ENCODE data around the gene RIOK3.
"Not testable (repeated sequence)": the region's sequence is repeated elsewhere in the genome, so short reads cannot be mapped to it uniquely, and the experiment has no call there.

Gene RIOK3

GRCh38 chr18:23452728-23453679 lies at the start of gene RIOK3:
TSS of gene RIOK3 (plus strand) at chr18:23453287. CDS start at chr18:23453440, 153 bp downstream.
- H3K4me1 Mint-ChIP-seq: peaks cover 49% of the 10 kb centered on the region
- ATAC-seq (replicated peaks; ENCODE audit: extremely low read depth, poor library complexity, severe bottlenecking): peak; percentile 94
- DNase-seq (ENCODE audit: low spot score in 2 of 2): peak; percentile 73 to 82
- H3K9me3 Mint-ChIP-seq: no peaks in the 10 kb centered on the region
- peak within 1 kb of the TSS; percentile 98 for H3K27ac Mint-ChIP-seq (ENCODE audit: low read depth)
- peak within 1 kb of the TSS; percentile 99 for H3K4me3 Mint-ChIP-seq
- H3K36me3 Mint-ChIP-seq (ENCODE audit: insufficient read depth): peaks cover 23% of the 10 kb centered on the region
- no peaks in the 10 kb centered on the region for H3K27me3 Mint-ChIP-seq

GRCh38 chr18:23403310-23403709 lies 49.8 kb upstream of the RIOK3 start:
- Mint-ChIP-seq H3K27me3 (no peaks in the 10 kb centered on the region), H3K4me1 (peaks cover 10% of the 10 kb centered on the region), H3K36me3 (ENCODE audit: insufficient read depth) (peaks cover 1% of the 10 kb centered on the region), H3K9me3 (no peaks in the 10 kb centered on the region), H3K4me3 (no peak overlapping the region), H3K27ac (ENCODE audit: low read depth) (no peak overlapping the region)
- ATAC-seq (replicated peaks; ENCODE audit: extremely low read depth, poor library complexity, severe bottlenecking): no peak
- DNase-seq (ENCODE audit: low spot score in 2 of 2): no peak

- ATAC-seq (replicated peaks; ENCODE audit: extremely low read depth, poor library complexity, severe bottlenecking) (no peak), DNase-seq (ENCODE audit: low spot score in 2 of 2) (no peak)
- no peak overlapping the region for H3K27ac Mint-ChIP-seq (ENCODE audit: low read depth)
- no peak overlapping the region for H3K4me3 Mint-ChIP-seq
- H3K9me3 Mint-ChIP-seq: no peaks in the 10 kb centered on the region
- H3K27me3 Mint-ChIP-seq: no peaks in the 10 kb centered on the region
- peaks cover 1% of the 10 kb centered on the region for H3K36me3 Mint-ChIP-seq (ENCODE audit: insufficient read depth)
- H3K4me1 Mint-ChIP-seq: no peaks in the 10 kb centered on the region
These were observed 47.5 kb upstream of the RIOK3 start for GRCh38 chr18:23405636-23406035.

GRCh38 chr18:23406271-23406787 lies 46.8 kb upstream of the RIOK3 start:
- Mint-ChIP-seq H3K4me3 (no peak overlapping the region), H3K27me3 (no peaks in the 10 kb centered on the region), H3K4me1 (no peaks in the 10 kb centered on the region), H3K36me3 (ENCODE audit: insufficient read depth) (peaks cover 1% of the 10 kb centered on the region), H3K9me3 (no peaks in the 10 kb centered on the region), H3K27ac (ENCODE audit: low read depth) (no peak overlapping the region)
- DNase-seq (ENCODE audit: low spot score in 2 of 2) (no peak), ATAC-seq (replicated peaks; ENCODE audit: extremely low read depth, poor library complexity, severe bottlenecking) (no peak)

- Mint-ChIP-seq H3K27me3 (no peaks in the 10 kb centered on the region), H3K4me1 (no peaks in the 10 kb centered on the region), H3K9me3 (no peaks in the 10 kb centered on the region), H3K27ac (ENCODE audit: low read depth) (no peak overlapping the region), H3K36me3 (ENCODE audit: insufficient read depth) (no peaks in the 10 kb centered on the region), H3K4me3 (no peak overlapping the region)
- DNase-seq (ENCODE audit: low spot score in 2 of 2): no peak
- no peak for ATAC-seq (replicated peaks; ENCODE audit: extremely low read depth, poor library complexity, severe bottlenecking)
These were observed 40.6 kb upstream of the RIOK3 start for GRCh38 chr18:23412351-23412964.

- no peaks in the 10 kb centered on the region for H3K4me1 Mint-ChIP-seq
- ATAC-seq (replicated peaks; ENCODE audit: extremely low read depth, poor library complexity, severe bottlenecking): no peak
- no peaks in the 10 kb centered on the region for H3K9me3 Mint-ChIP-seq
- no peak overlapping the region for H3K27ac Mint-ChIP-seq (ENCODE audit: low read depth)
- H3K36me3 Mint-ChIP-seq (ENCODE audit: insufficient read depth): no peaks in the 10 kb centered on the region
- no peaks in the 10 kb centered on the region for H3K27me3 Mint-ChIP-seq
- no peak for DNase-seq (ENCODE audit: low spot score in 2 of 2)
- no peak overlapping the region for H3K4me3 Mint-ChIP-seq
These were observed 37.6 kb upstream of the RIOK3 start for GRCh38 chr18:23415515-23415914.

GRCh38 chr18:23416298-23416697 lies 36.8 kb upstream of the RIOK3 start:
- Mint-ChIP-seq H3K27ac (ENCODE audit: low read depth) (no peak overlapping the region), H3K4me3 (no peak overlapping the region), H3K36me3 (ENCODE audit: insufficient read depth) (no peaks in the 10 kb centered on the region), H3K27me3 (no peaks in the 10 kb centered on the region), H3K9me3 (no peaks in the 10 kb centered on the region), H3K4me1 (no peaks in the 10 kb centered on the region)
- no peak for DNase-seq (ENCODE audit: low spot score in 2 of 2)
- no peak for ATAC-seq (replicated peaks; ENCODE audit: extremely low read depth, poor library complexity, severe bottlenecking)

- DNase-seq (ENCODE audit: low spot score in 2 of 2) (no peak), ATAC-seq (replicated peaks; ENCODE audit: extremely low read depth, poor library complexity, severe bottlenecking) (no peak)
- H3K36me3 Mint-ChIP-seq (ENCODE audit: insufficient read depth): peaks cover 2% of the 10 kb centered on the region
- H3K4me1 Mint-ChIP-seq: peaks cover 10% of the 10 kb centered on the region
- no peaks in the 10 kb centered on the region for H3K27me3 Mint-ChIP-seq
- H3K9me3 Mint-ChIP-seq: no peaks in the 10 kb centered on the region
- no peak overlapping the region for H3K4me3 Mint-ChIP-seq
- H3K27ac Mint-ChIP-seq (ENCODE audit: low read depth): no peak overlapping the region
These were observed 31.8 kb upstream of the RIOK3 start for GRCh38 chr18:23421277-23421676.

- no peaks in the 10 kb centered on the region for H3K9me3 Mint-ChIP-seq
- peaks cover 10% of the 10 kb centered on the region for H3K4me1 Mint-ChIP-seq
- ATAC-seq (replicated peaks; ENCODE audit: extremely low read depth, poor library complexity, severe bottlenecking): peak; percentile 93
- peaks cover 2% of the 10 kb centered on the region for H3K36me3 Mint-ChIP-seq (ENCODE audit: insufficient read depth)
- peak overlapping the region; percentile 38 for H3K4me3 Mint-ChIP-seq
- H3K27me3 Mint-ChIP-seq: no peaks in the 10 kb centered on the region
- H3K27ac Mint-ChIP-seq (ENCODE audit: low read depth): peak overlapping the region; percentile 58
- peak in 1 of 2 donors; percentile 21 for DNase-seq (ENCODE audit: low spot score in 2 of 2)
These were observed 30.2 kb upstream of the RIOK3 start for GRCh38 chr18:23422751-23423418.

- H3K4me3 Mint-ChIP-seq: no peak overlapping the region
- peaks cover 10% of the 10 kb centered on the region for H3K4me1 Mint-ChIP-seq
- no peaks in the 10 kb centered on the region for H3K27me3 Mint-ChIP-seq
- ATAC-seq (replicated peaks; ENCODE audit: extremely low read depth, poor library complexity, severe bottlenecking) (no peak), DNase-seq (ENCODE audit: low spot score in 2 of 2) (no peak)
- no peak overlapping the region for H3K27ac Mint-ChIP-seq (ENCODE audit: low read depth)
- H3K36me3 Mint-ChIP-seq (ENCODE audit: insufficient read depth): peaks cover 2% of the 10 kb centered on the region
- no peaks in the 10 kb centered on the region for H3K9me3 Mint-ChIP-seq
These were observed 28.5 kb upstream of the RIOK3 start for GRCh38 chr18:23424616-23425015.

GRCh38 chr18:23428821-23429220 lies 24.3 kb upstream of the RIOK3 start:
- Mint-ChIP-seq H3K9me3 (no peaks in the 10 kb centered on the region), H3K36me3 (ENCODE audit: insufficient read depth) (peaks cover 3% of the 10 kb centered on the region), H3K27ac (ENCODE audit: low read depth) (no peak overlapping the region), H3K4me3 (no peak overlapping the region), H3K4me1 (no peaks in the 10 kb centered on the region), H3K27me3 (no peaks in the 10 kb centered on the region)
- no peak for DNase-seq (ENCODE audit: low spot score in 2 of 2)
- ATAC-seq (replicated peaks; ENCODE audit: extremely low read depth, poor library complexity, severe bottlenecking): no peak

GRCh38 chr18:23429538-23429937 lies 23.5 kb upstream of the RIOK3 start:
- H3K4me1 Mint-ChIP-seq; DNase-seq (ENCODE audit: low spot score in 2 of 2); H3K27me3 Mint-ChIP-seq; H3K4me3 Mint-ChIP-seq; ATAC-seq (replicated peaks; ENCODE audit: extremely low read depth, poor library complexity, severe bottlenecking); H3K27ac Mint-ChIP-seq (ENCODE audit: low read depth); H3K9me3 Mint-ChIP-seq; H3K36me3 Mint-ChIP-seq (ENCODE audit: insufficient read depth): not testable (repeated sequence)
